Ecto neural progenitor cell (in vitro differentiated cells): Measurements from ENCODE around the gene ZNF783.
"Not testable (repeated sequence)": the region's sequence is repeated elsewhere in the genome, so short reads cannot be mapped to it uniquely, and the experiment has no call there.

ENCODE experiments used
- DNase-seq: peaks from one replicate; pipeline ENCODE4 v3.0.0-alpha.2; 2018; ENCODE audit warnings: low spot score

The ZNF783 gene

DNA sequence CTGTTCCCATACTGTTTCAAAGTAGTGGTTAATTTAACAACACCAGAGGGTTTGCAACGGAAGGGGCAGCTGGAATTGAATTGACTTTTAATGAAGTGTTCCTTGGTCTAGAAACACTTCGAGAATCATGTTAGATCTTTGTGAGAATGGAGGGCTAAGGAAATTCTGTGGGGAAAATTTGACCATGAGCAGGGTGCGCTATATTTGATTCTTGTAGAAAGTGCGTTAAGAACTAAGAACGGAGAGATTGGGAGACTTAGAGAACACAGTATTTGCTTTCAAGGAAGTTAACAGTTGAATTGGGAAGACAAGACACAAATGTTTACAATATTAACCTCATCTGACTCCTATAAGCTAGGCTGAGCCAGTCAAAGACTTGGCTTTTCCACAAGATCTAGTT is 21.4 kb upstream of the ZNF783 start:
- no peak for DNase-seq

DNA sequence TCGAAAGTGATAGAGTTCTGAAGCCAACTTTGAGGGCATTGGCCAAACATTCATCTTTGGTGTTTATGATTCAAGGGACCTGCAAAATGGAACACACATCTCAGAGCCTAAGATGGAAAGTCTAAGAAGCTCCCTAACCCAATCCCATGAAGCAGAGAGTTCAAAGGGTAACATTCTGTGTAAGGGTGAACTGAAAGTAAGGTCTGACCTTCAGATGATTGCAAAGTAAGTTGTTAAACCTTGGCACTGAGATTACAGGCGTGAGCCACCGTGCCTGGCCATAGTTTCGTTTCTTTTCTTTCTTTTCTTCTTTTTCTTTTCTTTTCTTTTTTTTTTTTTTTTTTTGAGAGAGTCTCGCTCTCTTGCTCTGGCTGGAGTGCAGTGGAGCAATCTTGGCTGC is 20.3 kb upstream of the ZNF783 start:
- no peak for DNase-seq

GRCh38 chr7:149245244-149245643 is 16.8 kb upstream of the ZNF783 start:
- DNase-seq: no peak

GRCh38 chr7:149245744-149246143 is 16.3 kb upstream of the ZNF783 start:
- DNase-seq: no peak

DNA sequence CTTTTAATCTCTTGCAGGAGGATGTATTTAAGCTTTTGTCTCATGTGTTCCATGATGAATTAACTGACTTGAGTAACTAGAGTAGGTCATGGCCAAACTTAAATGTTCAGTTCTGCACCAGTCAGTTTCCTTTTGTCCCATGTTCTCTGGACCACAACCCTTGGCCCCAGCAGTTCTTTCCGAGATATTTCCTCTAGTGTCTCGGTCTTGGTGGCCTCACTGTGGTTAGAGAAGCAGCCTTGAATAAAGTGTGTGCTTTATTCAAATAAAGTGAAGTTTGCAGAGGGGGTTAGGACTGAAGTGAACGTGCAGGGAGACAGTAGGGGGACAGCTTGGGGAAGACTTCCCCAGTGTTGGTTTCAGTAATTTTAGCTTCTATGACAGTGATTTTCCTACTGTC is 13.2 kb upstream of the ZNF783 start:
- DNase-seq: no peak

- not testable (repeated sequence) for DNase-seq
Observed at GRCh38 chr7:149250151-149250550, 11.8 kb upstream of the ZNF783 start.

GRCh38 chr7:149251518-149251917 is 10.5 kb upstream of the ZNF783 start:
- DNase-seq: not testable (repeated sequence)

DNA sequence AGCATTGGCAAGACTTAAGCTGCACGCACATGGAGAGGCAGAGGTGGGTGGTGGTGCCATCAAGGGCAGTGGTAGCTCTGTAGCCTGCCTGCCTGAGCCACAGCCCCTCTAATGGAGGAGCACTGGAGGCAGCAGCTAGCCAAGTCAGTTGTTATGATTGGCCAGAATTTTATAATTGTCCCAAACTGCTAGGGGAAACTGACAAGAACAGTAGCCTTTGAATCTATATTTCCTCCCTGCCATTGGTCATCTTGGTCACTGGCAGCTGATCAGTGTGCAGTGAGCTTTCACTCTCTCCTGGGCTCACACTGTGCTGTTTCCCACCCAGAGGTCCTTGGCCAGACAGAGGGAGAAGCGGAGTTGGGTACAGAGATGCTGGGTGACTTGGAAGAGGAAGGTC is 9.6 kb upstream of the ZNF783 start:
- DNase-seq: no peak

DNA sequence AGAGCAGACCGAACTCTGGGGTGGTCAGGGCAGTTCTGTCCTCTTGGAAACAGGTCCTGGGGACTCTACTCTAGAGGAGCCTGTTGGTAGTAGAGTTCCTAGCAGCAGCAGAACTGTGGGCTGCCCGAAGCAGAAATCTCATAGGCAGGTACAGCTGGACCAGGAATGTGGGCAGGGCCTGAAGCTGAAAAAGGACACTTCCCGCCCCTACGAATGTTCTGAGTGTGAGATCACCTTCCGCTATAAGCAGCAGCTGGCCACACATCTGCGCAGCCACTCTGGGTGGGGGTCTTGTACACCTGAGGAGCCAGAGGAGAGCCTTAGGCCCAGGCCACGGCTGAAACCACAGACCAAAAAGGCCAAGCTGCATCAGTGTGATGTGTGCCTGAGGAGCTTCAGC is 8.3 kb upstream of the ZNF783 start:
- no peak for DNase-seq

GRCh38 chr7:149254181-149254858 is 7.7 kb upstream of the ZNF783 start:
- DNase-seq: no peak

- no peak for DNase-seq
Observed at GRCh38 chr7:149255174-149255573, 6.8 kb upstream of the ZNF783 start.

- no peak for DNase-seq
Observed at GRCh38 chr7:149256568-149256967, 5.4 kb upstream of the ZNF783 start.

DNA sequence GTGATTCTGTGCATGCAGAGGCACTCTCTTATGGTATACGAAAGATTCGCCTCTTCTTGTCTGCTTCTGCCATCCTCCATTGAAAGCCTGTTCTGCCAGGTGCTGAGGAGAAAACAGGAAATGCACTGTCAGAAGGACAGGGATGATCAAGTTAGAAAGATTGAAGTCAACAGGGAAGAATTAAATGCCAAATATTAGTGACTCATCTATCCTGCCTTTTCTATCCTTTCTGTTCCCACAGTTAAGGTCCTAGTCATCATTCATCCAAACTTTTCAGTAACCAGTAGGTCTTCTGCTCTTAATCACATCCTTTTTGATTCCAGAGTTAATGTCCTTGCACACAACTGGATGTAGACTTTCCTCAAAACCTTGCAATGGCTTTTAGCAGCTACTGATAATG is 4.8 kb upstream of the ZNF783 start:
- no peak for DNase-seq

DNA sequence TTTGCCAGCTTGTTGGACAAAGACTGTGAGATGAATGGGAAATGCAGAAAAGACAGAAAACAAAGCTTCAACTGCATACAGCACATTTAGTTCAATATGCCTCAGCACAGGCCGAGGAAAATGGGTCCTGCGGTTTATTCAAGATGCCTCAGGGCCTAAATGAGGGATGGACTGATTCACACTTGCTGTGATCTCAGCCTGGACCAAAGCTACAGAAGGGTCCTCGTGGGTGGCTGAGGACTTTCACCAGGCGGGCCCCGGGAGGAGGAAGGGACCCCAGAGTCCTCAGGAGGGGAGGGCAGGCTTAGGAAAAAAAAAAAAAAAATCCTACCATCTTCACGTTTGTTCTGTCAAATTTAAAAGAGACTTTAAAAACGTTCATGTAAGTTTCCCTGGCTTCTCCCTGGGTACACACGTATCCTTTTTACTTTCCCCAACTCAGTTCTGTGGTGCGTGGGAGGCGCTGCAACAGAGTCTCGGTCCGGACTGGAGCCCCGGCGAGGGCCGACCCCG is 624 bp upstream of the ZNF783 start:
- DNase-seq: no peak

- DNase-seq: no peak
Observed at GRCh38 chr7:149266451-149266850, 4.5 kb downstream of the ZNF783 start.

DNA sequence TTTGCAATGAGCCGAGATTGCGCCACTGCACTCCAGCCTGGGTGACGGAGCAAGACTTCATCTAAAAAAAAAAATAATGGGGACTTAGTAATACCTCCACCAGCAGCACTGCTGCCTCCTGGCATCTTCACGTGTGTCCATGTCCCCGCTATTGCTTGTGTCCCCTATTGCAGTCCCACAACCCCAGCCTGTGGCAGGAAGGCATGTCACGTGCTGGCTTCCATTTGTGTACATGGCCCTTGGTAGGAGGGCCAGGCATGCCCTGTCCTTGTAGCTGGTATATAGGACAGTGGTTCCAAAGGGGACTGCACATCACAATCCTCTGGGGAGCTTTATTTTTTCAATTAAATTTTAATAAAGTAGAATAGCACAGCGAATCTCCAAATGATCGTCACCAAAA is 5.7 kb downstream of the ZNF783 start:
- DNase-seq: no peak

GRCh38 chr7:149274424-149274823 is 12.4 kb downstream of the ZNF783 start:
- DNase-seq: not testable (repeated sequence)

DNA sequence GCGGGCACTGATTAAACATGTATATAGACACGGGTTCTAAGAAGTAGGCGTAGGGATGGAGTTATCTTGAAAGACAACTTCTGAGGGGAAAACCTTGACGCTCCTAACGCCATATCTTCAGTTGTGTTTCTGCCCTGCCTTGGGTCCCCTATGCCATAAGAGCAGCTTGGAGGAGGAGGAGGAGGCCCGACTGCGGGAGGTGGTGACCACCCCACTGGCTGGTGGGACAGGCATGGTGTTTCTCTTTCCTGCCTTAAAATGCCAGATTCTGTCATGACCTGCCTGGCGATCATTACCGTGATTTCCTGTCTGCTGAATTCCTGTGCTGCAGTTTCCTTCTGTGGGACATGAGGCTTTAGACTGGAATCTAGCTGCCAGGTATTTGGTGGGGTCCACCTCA is 15.9 kb downstream of the ZNF783 start:
- DNase-seq: no peak

GRCh38 chr7:149278396-149278795 is 16.4 kb downstream of the ZNF783 start:
- DNase-seq: no peak

- DNase-seq: no peak
Observed at GRCh38 chr7:149279111-149279743, 17.2 kb downstream of the ZNF783 start.

- DNase-seq: no peak
Observed at GRCh38 chr7:149280151-149280550, 18.2 kb downstream of the ZNF783 start.

- no peak for DNase-seq
Observed at GRCh38 chr7:149280661-149281507, 18.9 kb downstream of the ZNF783 start.
